Peyer's patch (tissue), 4 donors: ENCODE measurements around the gene TEX19.

ENCODE experiments used
- POLR2A ChIP-seq, 2 donors: fragments of 450-650 bp; IDR thresholded peaks; one replicate each; pipeline ENCODE4 v1.5.1; 2017; ENCODE audit warnings: antibody characterized with exemption in 2 of 2, mild to moderate bottlenecking in 2 of 2, moderate library complexity in 2 of 2
- TF ChIP-seq, protein P1 (sequence below), 6 experiments: fragments of 450-650 bp in 4 of 6; fragments of 200-600 bp in 2 of 6; sonication (generic) in 1 of 6; IDR thresholded peaks; one replicate each; pipeline ENCODE4 v1.5.1; 2017 to 2019; ENCODE audit warnings: antibody characterized with exemption in 6 of 6, mild to moderate bottlenecking in 3 of 6, moderate library complexity in 1 of 6

GRCh38 chr17:82389379-82389778 is 30.3 kb downstream of the TEX19 start:
- TF ChIP-seq, protein P1, sequence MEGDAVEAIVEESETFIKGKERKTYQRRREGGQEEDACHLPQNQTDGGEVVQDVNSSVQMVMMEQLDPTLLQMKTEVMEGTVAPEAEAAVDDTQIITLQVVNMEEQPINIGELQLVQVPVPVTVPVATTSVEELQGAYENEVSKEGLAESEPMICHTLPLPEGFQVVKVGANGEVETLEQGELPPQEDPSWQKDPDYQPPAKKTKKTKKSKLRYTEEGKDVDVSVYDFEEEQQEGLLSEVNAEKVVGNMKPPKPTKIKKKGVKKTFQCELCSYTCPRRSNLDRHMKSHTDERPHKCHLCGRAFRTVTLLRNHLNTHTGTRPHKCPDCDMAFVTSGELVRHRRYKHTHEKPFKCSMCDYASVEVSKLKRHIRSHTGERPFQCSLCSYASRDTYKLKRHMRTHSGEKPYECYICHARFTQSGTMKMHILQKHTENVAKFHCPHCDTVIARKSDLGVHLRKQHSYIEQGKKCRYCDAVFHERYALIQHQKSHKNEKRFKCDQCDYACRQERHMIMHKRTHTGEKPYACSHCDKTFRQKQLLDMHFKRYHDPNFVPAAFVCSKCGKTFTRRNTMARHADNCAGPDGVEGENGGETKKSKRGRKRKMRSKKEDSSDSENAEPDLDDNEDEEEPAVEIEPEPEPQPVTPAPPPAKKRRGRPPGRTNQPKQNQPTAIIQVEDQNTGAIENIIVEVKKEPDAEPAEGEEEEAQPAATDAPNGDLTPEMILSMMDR (IDR thresholded peaks at IDR 0.05) = no peak
- TF ChIP-seq POLR2A (IDR thresholded peaks at IDR 0.05) = no peak
